ENCODE data around the gene FCHSD2.

FCHSD2 gene

DNA sequence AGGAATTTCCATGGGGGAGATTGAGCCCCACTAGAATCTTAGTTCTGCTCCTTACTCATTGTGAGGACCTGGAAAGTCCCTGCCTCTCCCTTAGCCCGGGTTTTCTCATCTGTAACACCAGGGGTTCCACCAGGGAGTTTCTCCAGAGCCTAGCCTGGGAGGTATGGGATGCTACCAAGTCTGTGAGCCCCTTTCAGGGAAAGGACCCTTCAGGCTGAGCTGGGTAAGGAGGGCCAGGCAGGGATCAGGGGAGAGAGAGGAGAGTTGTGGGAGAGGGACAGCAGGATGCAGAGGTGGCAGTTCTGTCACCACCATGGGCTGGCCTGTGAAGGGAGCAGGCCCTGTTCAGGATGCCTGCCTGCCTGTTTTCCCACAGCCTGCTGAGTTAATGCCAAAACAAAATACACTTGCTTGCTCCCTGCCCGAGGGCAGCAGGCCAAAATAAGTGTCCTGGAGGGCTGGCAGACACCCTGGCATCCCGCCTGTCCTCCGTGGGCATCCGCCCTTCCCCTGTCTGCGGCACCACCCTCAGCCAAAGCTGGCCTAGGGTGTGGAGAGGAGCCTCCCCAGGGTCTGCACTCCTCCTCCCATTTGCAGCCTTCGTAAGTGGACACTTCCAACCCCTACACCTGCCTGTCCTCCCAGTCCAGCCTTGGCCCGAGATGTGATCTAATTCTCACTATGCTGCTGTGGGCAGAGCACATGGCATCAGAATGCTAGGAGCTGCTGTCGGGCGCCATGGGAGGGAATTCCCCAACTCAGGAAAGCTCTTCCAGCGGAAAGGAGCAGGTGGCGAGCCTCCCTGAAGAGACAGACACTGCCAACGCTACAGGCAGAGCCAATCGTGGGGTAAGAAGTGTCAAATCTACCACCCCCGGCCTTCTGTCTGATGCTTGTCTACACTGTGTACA lies 5.9 kb upstream of the FCHSD2 start:
- TF ChIP-seq FOXP2 (optimal IDR thresholded peaks at IDR 0.05; ENCODE audit: borderline replicate concordance, extremely low read depth, extremely low read length, insufficient read depth) = no peak
- no peak for TF ChIP-seq SIN3A (IDR thresholded peaks at IDR 0.05; ENCODE audit: borderline replicate concordance, insufficient read depth, low read length)
- no peak for TF ChIP-seq POLR2AphosphoS5 (IDR thresholded peaks at IDR 0.05; ENCODE audit: low read depth, low read length)
- no peak for TF ChIP-seq TAF1 (IDR thresholded peaks at IDR 0.05; ENCODE audit: borderline replicate concordance, insufficient read depth, low read length)
- TF ChIP-seq, protein P1, sequence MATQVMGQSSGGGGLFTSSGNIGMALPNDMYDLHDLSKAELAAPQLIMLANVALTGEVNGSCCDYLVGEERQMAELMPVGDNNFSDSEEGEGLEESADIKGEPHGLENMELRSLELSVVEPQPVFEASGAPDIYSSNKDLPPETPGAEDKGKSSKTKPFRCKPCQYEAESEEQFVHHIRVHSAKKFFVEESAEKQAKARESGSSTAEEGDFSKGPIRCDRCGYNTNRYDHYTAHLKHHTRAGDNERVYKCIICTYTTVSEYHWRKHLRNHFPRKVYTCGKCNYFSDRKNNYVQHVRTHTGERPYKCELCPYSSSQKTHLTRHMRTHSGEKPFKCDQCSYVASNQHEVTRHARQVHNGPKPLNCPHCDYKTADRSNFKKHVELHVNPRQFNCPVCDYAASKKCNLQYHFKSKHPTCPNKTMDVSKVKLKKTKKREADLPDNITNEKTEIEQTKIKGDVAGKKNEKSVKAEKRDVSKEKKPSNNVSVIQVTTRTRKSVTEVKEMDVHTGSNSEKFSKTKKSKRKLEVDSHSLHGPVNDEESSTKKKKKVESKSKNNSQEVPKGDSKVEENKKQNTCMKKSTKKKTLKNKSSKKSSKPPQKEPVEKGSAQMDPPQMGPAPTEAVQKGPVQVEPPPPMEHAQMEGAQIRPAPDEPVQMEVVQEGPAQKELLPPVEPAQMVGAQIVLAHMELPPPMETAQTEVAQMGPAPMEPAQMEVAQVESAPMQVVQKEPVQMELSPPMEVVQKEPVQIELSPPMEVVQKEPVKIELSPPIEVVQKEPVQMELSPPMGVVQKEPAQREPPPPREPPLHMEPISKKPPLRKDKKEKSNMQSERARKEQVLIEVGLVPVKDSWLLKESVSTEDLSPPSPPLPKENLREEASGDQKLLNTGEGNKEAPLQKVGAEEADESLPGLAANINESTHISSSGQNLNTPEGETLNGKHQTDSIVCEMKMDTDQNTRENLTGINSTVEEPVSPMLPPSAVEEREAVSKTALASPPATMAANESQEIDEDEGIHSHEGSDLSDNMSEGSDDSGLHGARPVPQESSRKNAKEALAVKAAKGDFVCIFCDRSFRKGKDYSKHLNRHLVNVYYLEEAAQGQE (IDR thresholded peaks at IDR 0.05; ENCODE audit: insufficient read depth in 1 of 2, low read depth in 2 of 2, low read length in 2 of 2) = no peak

DNA sequence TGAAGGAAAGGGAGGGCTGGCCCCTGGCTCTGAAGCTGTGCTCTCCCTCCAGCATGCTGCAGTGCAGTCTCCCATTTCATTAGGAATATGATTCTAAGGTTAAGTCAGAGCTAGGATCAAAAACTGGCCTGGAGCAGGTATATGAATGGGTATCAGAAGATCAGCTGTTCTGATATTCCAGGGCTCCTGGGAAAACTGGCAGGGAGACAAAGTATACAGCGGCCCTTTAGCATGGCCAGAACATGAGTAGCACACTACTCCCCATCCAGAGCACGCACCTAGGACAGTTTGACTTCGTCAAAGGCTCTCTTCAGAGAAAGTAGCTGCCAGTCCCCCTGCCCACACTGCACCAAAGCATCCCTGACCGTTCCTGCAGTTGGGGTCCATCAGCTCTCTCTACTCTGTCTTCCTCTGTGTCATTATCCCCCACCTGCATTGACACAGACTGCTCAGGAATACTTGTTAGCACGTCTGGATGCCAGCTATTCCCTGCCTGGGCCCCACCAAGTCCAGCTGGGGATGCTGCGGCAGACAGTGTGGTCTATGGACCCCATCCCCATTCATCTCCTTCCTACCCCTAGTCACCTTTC lies 4.0 kb upstream of the FCHSD2 start:
- TF ChIP-seq, protein P1 (IDR thresholded peaks at IDR 0.05; ENCODE audit: insufficient read depth in 1 of 2, low read depth in 2 of 2, low read length in 2 of 2) = no peak
- TF ChIP-seq POLR2AphosphoS5 (IDR thresholded peaks at IDR 0.05; ENCODE audit: low read depth, low read length) = no peak
- no peak for TF ChIP-seq FOXP2 (optimal IDR thresholded peaks at IDR 0.05; ENCODE audit: borderline replicate concordance, extremely low read depth, extremely low read length, insufficient read depth)
- no peak for TF ChIP-seq SIN3A (IDR thresholded peaks at IDR 0.05; ENCODE audit: borderline replicate concordance, insufficient read depth, low read length)

DNA sequence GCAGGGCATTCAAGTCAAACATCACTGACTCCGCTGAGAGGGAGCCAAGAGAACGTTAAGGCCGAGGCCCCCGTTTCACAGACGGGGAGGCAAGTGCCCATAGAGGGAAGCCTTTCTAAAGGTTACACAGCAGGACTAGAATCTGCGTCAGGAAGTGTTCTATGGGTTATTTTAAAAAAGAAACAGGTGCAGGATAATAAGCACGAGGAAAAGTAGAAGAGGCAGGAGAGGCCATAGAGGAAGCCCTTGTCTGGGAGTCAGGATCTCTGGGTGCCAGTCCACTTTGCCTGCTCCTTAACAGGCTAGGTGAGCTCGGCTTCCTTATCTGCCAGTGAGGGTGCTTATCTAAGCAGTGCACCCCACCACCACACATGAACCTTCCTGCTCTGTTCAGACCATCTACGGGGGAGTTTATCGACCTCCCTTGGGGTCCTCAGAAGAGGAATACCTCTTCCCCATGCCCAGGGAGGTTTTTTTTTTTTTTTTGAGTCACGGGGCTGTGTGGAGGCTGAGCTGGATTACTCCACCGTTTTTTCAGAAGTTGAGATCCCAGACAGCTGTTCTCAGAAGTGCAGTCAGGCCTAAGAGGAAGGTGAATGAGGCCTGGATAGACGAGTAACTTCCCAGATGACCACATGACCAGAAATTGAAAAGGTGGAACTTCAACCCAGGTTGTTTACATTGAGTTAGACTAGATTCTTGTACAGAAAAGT lies 1.2 kb upstream of the FCHSD2 start:
- no peak for TF ChIP-seq FOXP2 (optimal IDR thresholded peaks at IDR 0.05; ENCODE audit: borderline replicate concordance, extremely low read depth, extremely low read length, insufficient read depth)
- TF ChIP-seq POLR2AphosphoS5 (IDR thresholded peaks at IDR 0.05; ENCODE audit: low read depth, low read length) = no peak
- TF ChIP-seq, protein P1 (IDR thresholded peaks at IDR 0.05; ENCODE audit: insufficient read depth in 1 of 2, low read depth in 2 of 2, low read length in 2 of 2) = no peak
- no peak for TF ChIP-seq SIN3A (IDR thresholded peaks at IDR 0.05; ENCODE audit: borderline replicate concordance, insufficient read depth, low read length)
- no peak for TF ChIP-seq TAF1 (IDR thresholded peaks at IDR 0.05; ENCODE audit: borderline replicate concordance, insufficient read depth, low read length)

DNA sequence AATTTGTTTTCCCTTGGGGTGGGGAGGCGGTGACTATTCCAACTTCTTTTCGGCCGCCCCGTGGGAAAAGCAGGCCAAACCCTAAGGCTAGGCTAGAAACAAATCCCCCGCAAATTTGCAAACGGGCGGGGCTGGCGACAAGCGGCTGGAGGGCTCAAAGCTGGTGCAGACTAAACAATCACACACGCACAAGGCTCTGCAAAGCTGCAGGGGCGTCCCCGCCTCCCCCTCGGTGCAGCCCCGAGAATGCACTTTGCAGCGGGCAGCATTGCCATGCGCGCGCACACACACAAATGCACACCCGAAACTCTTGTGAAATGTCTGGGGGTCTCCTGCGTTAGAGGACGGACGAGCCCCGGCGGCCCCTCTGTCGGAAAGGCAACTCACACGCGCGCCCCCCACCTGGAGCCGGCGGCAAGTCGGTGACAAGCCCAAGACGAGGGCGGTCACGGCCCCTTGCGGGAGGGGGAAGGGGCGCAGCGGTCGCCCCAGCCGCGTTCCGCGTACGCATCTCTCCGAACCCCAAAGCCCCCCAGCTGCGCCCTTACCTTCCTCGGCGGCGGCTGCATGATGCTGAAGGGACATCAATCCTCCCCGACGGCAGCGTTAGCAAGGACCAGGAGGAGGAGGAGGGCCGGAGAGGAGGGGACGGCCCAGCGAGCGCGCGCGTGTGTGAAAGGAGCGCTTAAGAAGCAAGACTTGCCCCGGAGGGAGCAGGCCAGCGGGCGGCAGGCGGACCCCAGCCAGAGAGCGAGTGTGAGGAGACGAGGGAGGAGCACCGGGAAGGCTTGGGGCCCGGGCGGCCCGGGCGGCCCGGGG lies 600 bp downstream of the FCHSD2 start:
- peak; percentile 50; the same call in 1 of the 2 replicates for TF ChIP-seq SIN3A (IDR thresholded peaks at IDR 0.05; ENCODE audit: borderline replicate concordance, insufficient read depth, low read length)
- no peak for TF ChIP-seq TAF1 (IDR thresholded peaks at IDR 0.05; ENCODE audit: borderline replicate concordance, insufficient read depth, low read length)
- TF ChIP-seq, protein P1 (IDR thresholded peaks at IDR 0.05; ENCODE audit: insufficient read depth in 1 of 2, low read depth in 2 of 2, low read length in 2 of 2) = no peak
- no peak for TF ChIP-seq FOXP2 (optimal IDR thresholded peaks at IDR 0.05; ENCODE audit: borderline replicate concordance, extremely low read depth, extremely low read length, insufficient read depth)

Measured in PFSK-1 (cell line).